Measurements from ENCODE around the gene PRDX5. TPM values are rescaled to one million over a fixed set of nuclear protein-coding genes. Genes with fewer than 3 reads are reported as not detected.

The PRDX5 gene
- total and polyA plus RNA-seq, 8 donors, result 9.3 to 725 (median 245) TPM

DNA sequence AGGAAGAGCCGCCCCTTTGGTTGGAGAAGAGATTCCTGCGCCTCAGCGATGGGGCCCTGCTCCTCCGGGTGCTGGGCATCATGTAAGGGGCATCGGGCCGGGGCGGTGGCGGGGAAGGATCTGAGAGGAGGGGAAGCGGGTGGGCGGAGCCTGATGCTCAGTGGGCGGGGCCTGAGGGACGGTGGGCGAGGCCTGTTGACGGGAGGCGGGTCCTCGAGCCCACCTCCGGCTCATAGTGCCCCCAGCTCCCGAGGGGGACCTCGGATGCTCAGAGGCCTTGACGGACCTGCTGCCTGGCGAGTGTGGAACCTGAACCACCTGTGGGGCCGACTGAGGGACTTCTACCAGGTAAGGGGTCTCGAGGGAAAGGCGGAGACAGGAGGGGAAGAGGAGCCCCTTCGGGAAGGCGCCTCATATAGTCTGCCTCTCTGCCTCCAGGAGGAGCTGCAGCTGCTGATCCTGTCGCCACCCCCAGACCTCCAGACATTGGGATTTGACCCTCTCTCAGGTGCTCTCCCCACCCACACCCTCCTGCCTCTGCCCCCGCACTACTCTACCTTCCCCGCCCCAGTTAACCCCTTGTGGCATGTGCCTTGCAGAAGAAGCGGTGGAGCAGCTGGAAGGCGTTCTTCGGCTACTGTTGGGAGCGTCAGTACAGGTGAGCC, 22.9 kb downstream of the PRDX5 start:
- intact Hi-C loops (cut with DNase I; ENCODE audit: low total_unique reads), result no loop called here
- Histone ChIP-seq H3K4me1 (peaks cover 13 to 41% (median 31%) of the 10 kb centered on the region in 4 donors), H3K27ac (peak overlapping the region in 3 of 5 donors; percentile 18 to 82 (median 65)), H3K9me3 (no peaks in the 10 kb centered on the region), H3K4me3 (peak overlapping the region; percentile 26 to 47 (median 39)), H3K36me3 (peaks cover 0 to 14% (median 0%) of the 10 kb centered on the region in 4 donors), H3K27me3 (no peaks in the 10 kb centered on the region)
- DNase-seq, result peak; percentile 61 to 67
- 32 to 48% (median 40%) methylated on average over 20 to 33 of the region's 33 CpGs for WGBS, 5 donors
- TF ChIP-seq, protein P1, sequence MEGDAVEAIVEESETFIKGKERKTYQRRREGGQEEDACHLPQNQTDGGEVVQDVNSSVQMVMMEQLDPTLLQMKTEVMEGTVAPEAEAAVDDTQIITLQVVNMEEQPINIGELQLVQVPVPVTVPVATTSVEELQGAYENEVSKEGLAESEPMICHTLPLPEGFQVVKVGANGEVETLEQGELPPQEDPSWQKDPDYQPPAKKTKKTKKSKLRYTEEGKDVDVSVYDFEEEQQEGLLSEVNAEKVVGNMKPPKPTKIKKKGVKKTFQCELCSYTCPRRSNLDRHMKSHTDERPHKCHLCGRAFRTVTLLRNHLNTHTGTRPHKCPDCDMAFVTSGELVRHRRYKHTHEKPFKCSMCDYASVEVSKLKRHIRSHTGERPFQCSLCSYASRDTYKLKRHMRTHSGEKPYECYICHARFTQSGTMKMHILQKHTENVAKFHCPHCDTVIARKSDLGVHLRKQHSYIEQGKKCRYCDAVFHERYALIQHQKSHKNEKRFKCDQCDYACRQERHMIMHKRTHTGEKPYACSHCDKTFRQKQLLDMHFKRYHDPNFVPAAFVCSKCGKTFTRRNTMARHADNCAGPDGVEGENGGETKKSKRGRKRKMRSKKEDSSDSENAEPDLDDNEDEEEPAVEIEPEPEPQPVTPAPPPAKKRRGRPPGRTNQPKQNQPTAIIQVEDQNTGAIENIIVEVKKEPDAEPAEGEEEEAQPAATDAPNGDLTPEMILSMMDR (IDR thresholded peaks at IDR 0.05), result no peak
- TF ChIP-seq POLR2A (IDR thresholded peaks at IDR 0.05) (no peak), POLR2AphosphoS5 (IDR thresholded peaks at IDR 0.05) (no peak), EP300 (IDR thresholded peaks at IDR 0.05) (no peak)

DNA sequence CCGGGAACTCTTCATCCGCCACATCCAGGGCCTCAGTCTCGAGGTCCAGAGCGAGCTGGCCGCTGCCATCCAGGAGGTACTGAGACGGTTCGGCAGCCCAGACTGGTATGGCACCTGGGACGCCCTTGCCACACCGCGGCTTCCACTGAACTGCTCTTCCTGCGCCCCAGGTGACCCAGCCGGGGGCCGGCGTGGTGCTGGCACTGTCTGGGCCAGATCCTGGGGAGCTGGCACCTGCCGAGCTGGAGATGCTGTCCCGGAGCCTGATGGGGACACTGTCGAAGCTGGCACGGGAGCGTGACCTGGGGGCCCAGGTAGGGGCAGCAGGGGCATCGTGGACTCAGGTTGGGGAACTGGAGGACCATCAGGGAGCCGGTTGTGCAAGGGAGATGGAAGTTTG, 23.5 kb downstream of the PRDX5 start:
- no peak for DNase-seq
- WGBS, 5 donors, result 75 to 85% (median 79%) methylated on average over 4 to 21 of the region's 21 CpGs
- no peaks in the 10 kb centered on the region for H3K27me3 ChIP-seq
- H3K36me3 ChIP-seq, result peaks cover 0 to 14% (median 0%) of the 10 kb centered on the region in 4 donors
- H3K27ac ChIP-seq, result peak overlapping the region in 2 of 5 donors; percentile 75 to 80
- peaks cover 13 to 41% (median 31%) of the 10 kb centered on the region in 4 donors for H3K4me1 ChIP-seq
- H3K9me3 ChIP-seq, result no peaks in the 10 kb centered on the region
- peak overlapping the region in 2 of 4 donors; percentile 43 to 47 for H3K4me3 ChIP-seq
- intact Hi-C loops (cut with DNase I; ENCODE audit: low total_unique reads), result no loop called here
- TF ChIP-seq, protein P1 (IDR thresholded peaks at IDR 0.05), result no peak
- TF ChIP-seq POLR2A (IDR thresholded peaks at IDR 0.05) (no peak), EP300 (IDR thresholded peaks at IDR 0.05) (no peak), POLR2AphosphoS5 (IDR thresholded peaks at IDR 0.05) (no peak)

DNA sequence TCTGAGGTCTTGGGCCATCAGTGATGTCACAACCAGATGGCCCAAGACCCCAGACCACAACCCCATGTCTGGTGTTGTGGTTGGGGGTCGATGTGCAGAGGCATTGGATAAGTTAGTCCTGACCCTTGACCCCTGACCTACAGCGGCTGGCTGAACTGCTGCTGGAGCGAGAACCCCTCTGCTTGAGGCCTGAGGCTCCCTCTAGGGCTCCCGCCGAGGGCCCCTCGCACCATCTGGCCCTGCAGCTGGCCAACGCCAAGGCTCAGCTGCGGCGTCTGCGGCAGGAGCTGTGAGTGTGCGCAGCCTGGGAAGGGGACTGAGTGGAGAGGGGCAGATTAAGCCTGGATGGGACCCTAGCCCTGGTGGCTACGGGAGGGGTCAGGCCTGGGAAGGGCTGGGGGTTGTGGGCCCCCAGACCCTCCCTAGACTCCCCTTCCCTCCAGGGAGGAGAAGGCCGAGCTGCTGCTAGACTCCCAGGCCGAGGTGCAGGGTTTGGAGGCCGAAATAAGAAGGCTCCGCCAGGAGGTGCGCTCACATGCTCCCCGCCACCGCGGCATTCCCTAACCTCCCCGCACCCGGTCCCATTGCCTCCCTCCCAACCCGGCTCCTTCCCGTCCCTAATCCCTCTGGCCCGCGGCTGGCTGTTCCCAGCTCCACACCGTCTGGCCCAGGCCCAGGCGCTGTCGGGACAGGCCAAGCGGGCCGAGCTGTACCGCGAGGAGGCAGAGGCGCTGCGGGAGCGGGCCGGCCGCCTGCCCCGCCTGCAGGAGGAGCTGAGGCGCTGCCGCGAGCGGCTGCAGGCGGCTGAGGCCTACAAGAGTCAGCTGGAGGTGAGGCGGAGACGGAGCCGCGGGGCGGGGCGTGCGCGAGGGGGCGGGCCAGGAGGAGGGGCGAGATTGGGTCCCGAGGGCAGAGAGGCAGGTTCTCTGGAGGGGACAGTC, 24.2 kb downstream of the PRDX5 start:
- intact Hi-C loops (cut with DNase I; ENCODE audit: low total_unique reads), result no loop called here
- peak; percentile 96 for DNase-seq
- Histone ChIP-seq H3K9me3 (no peaks in the 10 kb centered on the region), H3K4me3 (peak overlapping the region; percentile 30 to 44 (median 34)), H3K27me3 (no peaks in the 10 kb centered on the region), H3K36me3 (peaks cover 0 to 14% (median 0%) of the 10 kb centered on the region in 4 donors), H3K4me1 (peaks cover 13 to 45% (median 32%) of the 10 kb centered on the region in 4 donors), H3K27ac (peak overlapping the region; percentile 75 to 81 (median 77))
- TF ChIP-seq POLR2A (IDR thresholded peaks at IDR 0.05) (peak in 1 of 4 donors; percentile 23), EP300 (IDR thresholded peaks at IDR 0.05) (no peak), POLR2AphosphoS5 (IDR thresholded peaks at IDR 0.05) (peak; percentile 51 to 82 (median 76))
- TF ChIP-seq, protein P1 (IDR thresholded peaks at IDR 0.05), result peak in 5 of 7 experiments; percentile 37 to 66 (median 50)
- WGBS, 5 donors, result 16 to 38% (median 19%) methylated on average over 22 to 55 of the region's 55 CpGs

All from stomach (tissue), 9 donors.